Right lobe of liver (tissue), 4 donors: Measurements from ENCODE around the gene SYNM.

Experiments used
- POLR2A ChIP-seq: fragments of 450-650 bp; IDR thresholded peaks from one replicate; pipeline ENCODE4 v1.6.1; 2017; ENCODE audit warnings: antibody characterized with exemption, mild to moderate bottlenecking
- TF ChIP-seq, protein P1 (sequence below), 4 donors: fragments of 200-600 bp in 3 of 4; fragments of 450-650 bp in 1 of 4; IDR thresholded peaks; one replicate each; pipeline versions ENCODE4 v1.5.1 to v1.8.0; 2016 to 2022; ENCODE audit warnings: antibody characterized with exemption in 4 of 4, mild to moderate bottlenecking in 2 of 4
- donor health status: DM: no; HTN: no; CAD: no.
- donor health status: DM: no; HTN: no; CAD: no.
- donor health status: DM: no; HTN: yes; CAD: no.

DNA sequence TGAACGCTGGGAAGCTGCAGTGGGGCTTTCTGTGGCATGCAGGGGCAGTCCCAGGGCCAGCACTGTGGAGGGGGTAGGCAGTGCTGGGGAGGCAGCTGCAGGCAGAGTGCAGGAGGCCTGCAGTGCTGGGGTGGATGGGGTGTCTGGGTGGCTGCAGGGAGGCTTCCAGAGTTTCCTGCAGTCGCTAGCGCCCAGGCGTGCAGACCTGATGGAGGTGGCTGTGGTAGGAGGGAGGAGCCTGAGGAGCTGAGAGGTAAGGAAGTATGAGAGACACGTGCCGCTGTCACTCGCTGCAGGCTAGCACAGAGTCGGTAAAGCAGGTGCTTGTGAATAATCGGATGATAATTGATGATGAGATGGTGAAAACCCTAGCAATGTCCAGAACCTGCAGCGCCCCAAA lies 16.3 kb downstream of the SYNM start:
- TF ChIP-seq, protein P1, sequence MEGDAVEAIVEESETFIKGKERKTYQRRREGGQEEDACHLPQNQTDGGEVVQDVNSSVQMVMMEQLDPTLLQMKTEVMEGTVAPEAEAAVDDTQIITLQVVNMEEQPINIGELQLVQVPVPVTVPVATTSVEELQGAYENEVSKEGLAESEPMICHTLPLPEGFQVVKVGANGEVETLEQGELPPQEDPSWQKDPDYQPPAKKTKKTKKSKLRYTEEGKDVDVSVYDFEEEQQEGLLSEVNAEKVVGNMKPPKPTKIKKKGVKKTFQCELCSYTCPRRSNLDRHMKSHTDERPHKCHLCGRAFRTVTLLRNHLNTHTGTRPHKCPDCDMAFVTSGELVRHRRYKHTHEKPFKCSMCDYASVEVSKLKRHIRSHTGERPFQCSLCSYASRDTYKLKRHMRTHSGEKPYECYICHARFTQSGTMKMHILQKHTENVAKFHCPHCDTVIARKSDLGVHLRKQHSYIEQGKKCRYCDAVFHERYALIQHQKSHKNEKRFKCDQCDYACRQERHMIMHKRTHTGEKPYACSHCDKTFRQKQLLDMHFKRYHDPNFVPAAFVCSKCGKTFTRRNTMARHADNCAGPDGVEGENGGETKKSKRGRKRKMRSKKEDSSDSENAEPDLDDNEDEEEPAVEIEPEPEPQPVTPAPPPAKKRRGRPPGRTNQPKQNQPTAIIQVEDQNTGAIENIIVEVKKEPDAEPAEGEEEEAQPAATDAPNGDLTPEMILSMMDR (IDR thresholded peaks at IDR 0.05), result no peak
- TF ChIP-seq POLR2A, result no peak
